ENCODE measurements around the gene COLGALT1.

- no peak for TF ChIP-seq POLR2A (IDR thresholded peaks at IDR 0.05)
- TF ChIP-seq CTCF (IDR thresholded peaks at IDR 0.05): no peak
- TF ChIP-seq EP300 (IDR thresholded peaks at IDR 0.05): no peak
Observed at GRCh38 chr19:17602217-17602616, 46.8 kb downstream of the COLGALT1 start.
